Measurements from ENCODE around the gene EVC2. TPM values are rescaled to one million over a fixed set of nuclear protein-coding genes. Genes with fewer than 3 reads are reported as not detected.

EVC2 gene
- total RNA-seq, 4 donors from 2014 or later, result 0.20 to 10.5 (median 3.9) TPM

DNA sequence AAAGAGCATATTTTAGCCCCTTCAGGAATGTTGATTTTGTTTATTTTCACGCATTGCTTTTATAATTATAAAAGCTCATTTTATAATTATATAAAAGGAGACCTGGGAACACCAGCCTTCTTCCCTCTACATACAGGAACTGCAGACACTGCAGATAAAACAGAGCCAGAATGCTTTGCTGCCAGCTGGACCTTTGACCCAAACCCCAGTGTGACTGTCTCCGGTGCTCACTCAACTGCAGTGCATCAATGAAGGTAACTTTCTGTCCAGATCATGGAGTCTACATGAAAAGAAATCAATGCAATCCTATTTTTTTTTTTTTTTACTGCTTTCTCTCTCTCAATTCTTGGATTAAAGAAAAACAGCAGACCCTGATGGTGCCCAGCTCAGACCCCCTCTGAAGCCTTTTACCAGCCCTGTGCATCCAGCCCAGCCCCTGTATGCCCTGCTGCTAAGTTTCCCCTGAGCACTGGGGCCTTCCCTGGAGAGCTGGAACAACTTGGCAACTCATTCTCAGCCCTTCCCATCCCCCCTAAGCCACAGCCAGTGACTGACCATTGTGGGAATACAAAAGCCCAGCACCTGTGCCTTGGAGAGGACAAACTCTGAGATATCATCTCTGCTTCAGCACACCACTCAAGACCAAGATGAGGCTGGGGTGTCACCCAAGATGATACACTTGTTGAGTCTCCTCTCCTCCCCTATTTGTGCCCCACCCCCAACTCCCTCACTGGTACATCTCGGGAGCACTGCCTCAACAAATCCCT is 182.1 kb downstream of the EVC2 start:
- Histone ChIP-seq H3K36me3 (no peaks in the 10 kb centered on the region), H3K4me3 (no peak overlapping the region), H3K9me3 (no peaks in the 10 kb centered on the region), H3K27ac (no peak overlapping the region), H3K4me1 (no peaks in the 10 kb centered on the region), H3K27me3 (no peaks in the 10 kb centered on the region)
- 52 to 64% methylated on average over 2 to 3 of the region's 3 CpGs for WGBS, 2 donors (ENCODE audit: low coverage in 1 of 2)
- in situ Hi-C loops (cut with MboI; ENCODE audit: low pct_ligation_motif_present in 1 of 4, low pct_unique_long_range_greater_than_20kb in 1 of 4, low sequenced_read_pairs in 3 of 4) (no loop called here), intact Hi-C loops (cut with DNase I; ENCODE audit: low total_unique reads) (no loop called here)
- TF ChIP-seq EP300 (IDR thresholded peaks at IDR 0.05; ENCODE audit: low read depth), result no peak
- no peak for TF ChIP-seq POLR2A (IDR thresholded peaks at IDR 0.05)
- TF ChIP-seq POLR2AphosphoS5 (IDR thresholded peaks at IDR 0.05), result no peak
- TF ChIP-seq CTCF (IDR thresholded peaks at IDR 0.05), result no peak
- DNase-seq, result no peak

GRCh38 chr4:5524446-5525299 is 183.7 kb downstream of the EVC2 start:
- H3K36me3 ChIP-seq, result no peaks in the 10 kb centered on the region
- H3K9me3 ChIP-seq, result no peaks in the 10 kb centered on the region
- WGBS, 2 donors (ENCODE audit: low coverage in 1 of 2), result 20 to 60% methylated on average over 1 to 5 of the region's 5 CpGs
- H3K27me3 ChIP-seq, result no peaks in the 10 kb centered on the region
- in situ Hi-C loops (cut with MboI; ENCODE audit: low pct_ligation_motif_present in 1 of 4, low pct_unique_long_range_greater_than_20kb in 1 of 4, low sequenced_read_pairs in 3 of 4), result no loop called here
- intact Hi-C loops (cut with DNase I; ENCODE audit: low total_unique reads), result no loop called here
- no peaks in the 10 kb centered on the region for H3K4me1 ChIP-seq
- TF ChIP-seq POLR2AphosphoS5 (IDR thresholded peaks at IDR 0.05), result no peak
- TF ChIP-seq POLR2A (IDR thresholded peaks at IDR 0.05), result no peak
- TF ChIP-seq EP300 (IDR thresholded peaks at IDR 0.05; ENCODE audit: low read depth), result no peak
- no peak for TF ChIP-seq CTCF (IDR thresholded peaks at IDR 0.05)
- H3K27ac ChIP-seq, result no peak overlapping the region
- H3K4me3 ChIP-seq, result no peak overlapping the region
- DNase-seq, result no peak

GRCh38 chr4:5517372-5517771 is 191.0 kb downstream of the EVC2 start:
- DNase-seq, result no peak
- Histone ChIP-seq H3K27me3 (no peaks in the 10 kb centered on the region), H3K9me3 (no peaks in the 10 kb centered on the region), H3K4me1 (no peaks in the 10 kb centered on the region), H3K4me3 (no peak overlapping the region), H3K36me3 (no peaks in the 10 kb centered on the region), H3K27ac (no peak overlapping the region)
- intact Hi-C loops (cut with DNase I; ENCODE audit: low total_unique reads), result no loop called here
- in situ Hi-C loops (cut with MboI; ENCODE audit: low pct_ligation_motif_present in 1 of 4, low pct_unique_long_range_greater_than_20kb in 1 of 4, low sequenced_read_pairs in 3 of 4), result no loop called here
- TF ChIP-seq EP300 (IDR thresholded peaks at IDR 0.05; ENCODE audit: low read depth) (no peak), POLR2A (IDR thresholded peaks at IDR 0.05) (no peak), CTCF (IDR thresholded peaks at IDR 0.05) (no peak), POLR2AphosphoS5 (IDR thresholded peaks at IDR 0.05) (no peak)
- WGBS, 2 donors (ENCODE audit: low coverage in 1 of 2), result 74 to 88% methylated on average over 3 to 4 of the region's 4 CpGs

GRCh38 chr4:5515646-5516045 is 192.7 kb downstream of the EVC2 start:
- intact Hi-C loops (cut with DNase I; ENCODE audit: low total_unique reads) (no loop called here), in situ Hi-C loops (cut with MboI; ENCODE audit: low pct_ligation_motif_present in 1 of 4, low pct_unique_long_range_greater_than_20kb in 1 of 4, low sequenced_read_pairs in 3 of 4) (no loop called here)
- Histone ChIP-seq H3K4me3 (no peak overlapping the region), H3K9me3 (no peaks in the 10 kb centered on the region), H3K36me3 (no peaks in the 10 kb centered on the region), H3K27ac (no peak overlapping the region), H3K4me1 (no peaks in the 10 kb centered on the region), H3K27me3 (no peaks in the 10 kb centered on the region)
- DNase-seq, result no peak
- no peak for TF ChIP-seq EP300 (IDR thresholded peaks at IDR 0.05; ENCODE audit: low read depth)
- no peak for TF ChIP-seq CTCF (IDR thresholded peaks at IDR 0.05)
- TF ChIP-seq POLR2AphosphoS5 (IDR thresholded peaks at IDR 0.05), result no peak
- TF ChIP-seq POLR2A (IDR thresholded peaks at IDR 0.05), result no peak
